HG03460 (cell line): ENCODE measurements around the gene PIK3R3.
"Not testable (repeated sequence)": the region's sequence is repeated elsewhere in the genome, so short reads cannot be mapped to it uniquely, and the experiment has no call there.

Experiments
- ATAC-seq: cut with Tn5 transposase; IDR thresholded peaks from one replicate; pipeline ENCODE4 v1.9.1; 2021; ENCODE audit not compliant: unreplicated experiment

PIK3R3 gene

DNA sequence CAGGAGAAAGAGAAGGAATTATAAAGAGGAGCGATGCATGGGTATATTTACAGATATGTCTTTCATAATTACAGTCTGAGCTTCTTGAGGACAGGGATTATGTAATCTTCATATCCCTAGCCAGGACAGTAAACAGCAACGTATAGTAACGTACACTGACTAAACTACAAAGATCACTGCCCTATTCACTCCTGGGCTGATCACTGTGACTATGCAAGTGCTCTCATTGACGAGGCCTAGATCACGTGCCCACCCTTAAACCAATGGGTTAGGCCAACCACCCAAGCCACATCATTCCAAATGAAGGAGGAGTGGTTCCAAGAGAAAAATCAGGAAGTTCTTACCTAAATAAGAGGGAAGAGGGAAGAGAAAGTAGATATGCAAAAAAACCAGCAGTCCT, 18.5 kb downstream of the PIK3R3 start:
- ATAC-seq = no peak

DNA sequence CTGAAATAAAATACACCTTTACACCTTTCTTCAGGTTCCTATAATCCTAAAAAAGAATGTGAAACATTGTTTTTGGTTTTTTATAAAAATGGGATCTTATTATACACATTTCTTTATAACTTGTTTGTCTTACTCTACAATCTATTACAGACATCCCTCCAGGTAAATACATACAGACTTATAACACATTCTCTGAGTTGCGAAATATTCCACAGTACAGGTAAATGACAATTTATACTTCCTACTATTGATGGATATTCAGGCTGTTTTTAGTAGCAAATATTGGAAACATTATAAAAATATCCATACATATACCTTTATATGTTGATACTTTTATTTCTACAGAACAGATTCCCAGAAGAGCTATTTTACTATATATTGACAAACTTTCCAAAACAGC, 20.3 kb downstream of the PIK3R3 start:
- no peak for ATAC-seq

DNA sequence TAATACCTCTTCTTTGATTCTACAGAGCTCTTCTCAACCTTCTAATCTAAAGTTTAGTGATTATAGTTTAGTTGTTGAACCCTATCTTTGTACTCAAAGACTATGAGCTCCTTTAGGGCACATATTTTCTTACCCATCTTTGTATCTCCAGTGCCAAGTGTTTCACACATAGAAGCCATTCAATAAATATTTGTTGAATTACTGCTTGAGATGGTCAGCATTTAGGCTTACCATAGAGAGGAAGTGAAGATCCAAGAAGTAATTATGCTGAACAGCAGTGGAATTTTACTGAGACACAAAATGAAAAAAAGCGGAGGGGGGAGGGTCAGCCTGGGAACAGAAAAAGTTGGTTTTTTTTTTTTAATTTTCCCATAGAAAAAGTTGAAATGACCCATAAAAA, 21.9 kb downstream of the PIK3R3 start:
- ATAC-seq = no peak

DNA sequence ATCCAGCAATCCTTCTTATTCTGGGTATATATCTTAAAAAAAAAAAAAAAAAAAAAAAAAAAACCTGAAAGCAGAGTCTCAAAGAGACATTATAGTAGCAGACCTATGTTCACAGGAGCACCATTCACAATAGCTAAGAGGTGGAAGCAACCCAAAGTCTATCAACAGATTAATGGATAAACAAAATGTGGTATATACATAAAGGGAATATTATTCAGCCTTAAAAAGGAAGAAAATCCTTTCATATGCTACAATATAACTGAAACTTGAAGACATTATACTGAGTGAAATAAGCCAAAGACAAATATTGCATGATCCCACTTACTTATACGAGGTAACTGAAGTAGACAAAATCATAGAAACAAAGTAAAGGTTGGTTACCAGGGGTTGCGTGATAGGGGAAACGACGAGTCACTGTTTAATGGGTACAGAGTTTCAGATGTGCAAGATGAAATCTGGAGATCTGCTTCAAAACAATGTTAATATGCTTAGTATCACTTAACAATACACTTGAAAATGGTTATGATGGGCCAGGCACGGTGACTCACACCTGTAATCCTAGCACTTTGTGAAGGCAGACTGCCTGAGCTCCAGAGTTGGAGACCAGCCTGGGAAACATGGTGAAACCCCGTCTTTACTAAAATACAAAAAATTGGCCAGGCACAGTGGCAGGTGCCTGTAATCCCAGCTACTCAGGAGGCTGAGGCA, 29.5 kb downstream of the PIK3R3 start:
- ATAC-seq = no peak

DNA sequence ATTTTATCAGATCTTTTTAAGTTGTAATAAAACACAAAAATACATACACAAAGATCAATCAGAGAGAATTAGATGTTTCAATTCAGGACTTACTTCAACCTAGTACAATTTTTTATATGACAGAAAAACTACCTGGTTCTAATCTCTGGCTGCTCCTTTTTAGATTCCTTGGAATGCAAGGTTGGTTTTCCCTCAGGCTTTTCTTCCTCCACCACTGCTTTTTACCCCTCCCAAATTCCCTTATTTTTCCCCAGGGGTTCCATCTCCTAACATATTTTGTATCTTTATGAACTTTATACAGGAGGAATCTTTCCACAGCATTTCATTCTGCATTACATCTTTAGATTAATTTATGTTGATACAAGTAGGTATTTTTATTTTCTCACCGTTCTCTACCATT, 33.2 kb downstream of the PIK3R3 start:
- no peak for ATAC-seq

DNA sequence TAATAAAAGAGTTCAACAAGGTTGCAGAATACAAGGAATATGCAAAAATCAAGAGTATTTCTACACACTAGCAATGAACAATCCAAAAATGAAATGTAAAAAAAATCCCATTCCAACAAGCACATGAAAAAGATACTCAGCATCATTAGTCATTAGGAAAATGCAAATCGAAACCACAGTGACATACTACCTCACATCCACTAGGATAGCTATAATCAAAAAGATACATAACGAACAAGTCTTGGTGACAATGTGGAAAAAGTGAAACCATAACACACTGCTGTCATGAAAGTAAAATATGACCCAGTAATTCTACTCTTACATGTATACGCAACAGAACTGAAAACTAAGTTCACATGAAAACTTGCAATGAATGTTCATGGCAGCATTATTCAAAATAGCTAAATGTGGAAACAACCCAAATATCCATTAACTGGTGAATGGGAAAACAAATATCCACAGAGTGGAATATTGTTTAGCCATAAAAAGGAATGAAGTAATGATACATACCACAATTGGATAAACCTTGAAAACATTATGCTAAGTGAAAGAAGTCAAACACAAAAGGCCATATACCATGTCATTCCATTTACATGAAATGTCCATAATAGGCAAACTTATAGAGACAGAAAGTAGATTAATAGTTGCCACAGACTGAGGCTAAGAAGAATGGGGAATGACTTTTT, 34.3 kb downstream of the PIK3R3 start:
- no peak for ATAC-seq

DNA sequence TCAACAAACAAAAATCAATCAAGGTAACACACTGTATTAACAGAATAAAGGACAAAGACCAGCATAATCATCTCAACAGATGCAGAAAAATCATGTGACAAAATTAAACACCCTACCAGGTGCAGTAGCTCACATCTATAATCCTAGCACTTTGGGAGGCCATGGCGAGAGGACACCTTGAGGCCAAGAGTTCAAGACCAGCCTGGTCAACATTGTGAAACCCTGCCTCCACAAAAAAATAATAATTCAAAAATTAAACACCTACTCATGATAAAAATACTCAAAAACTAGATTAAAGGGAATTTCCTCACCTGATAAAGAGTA, 35.3 kb downstream of the PIK3R3 start:
- no peak for ATAC-seq

DNA sequence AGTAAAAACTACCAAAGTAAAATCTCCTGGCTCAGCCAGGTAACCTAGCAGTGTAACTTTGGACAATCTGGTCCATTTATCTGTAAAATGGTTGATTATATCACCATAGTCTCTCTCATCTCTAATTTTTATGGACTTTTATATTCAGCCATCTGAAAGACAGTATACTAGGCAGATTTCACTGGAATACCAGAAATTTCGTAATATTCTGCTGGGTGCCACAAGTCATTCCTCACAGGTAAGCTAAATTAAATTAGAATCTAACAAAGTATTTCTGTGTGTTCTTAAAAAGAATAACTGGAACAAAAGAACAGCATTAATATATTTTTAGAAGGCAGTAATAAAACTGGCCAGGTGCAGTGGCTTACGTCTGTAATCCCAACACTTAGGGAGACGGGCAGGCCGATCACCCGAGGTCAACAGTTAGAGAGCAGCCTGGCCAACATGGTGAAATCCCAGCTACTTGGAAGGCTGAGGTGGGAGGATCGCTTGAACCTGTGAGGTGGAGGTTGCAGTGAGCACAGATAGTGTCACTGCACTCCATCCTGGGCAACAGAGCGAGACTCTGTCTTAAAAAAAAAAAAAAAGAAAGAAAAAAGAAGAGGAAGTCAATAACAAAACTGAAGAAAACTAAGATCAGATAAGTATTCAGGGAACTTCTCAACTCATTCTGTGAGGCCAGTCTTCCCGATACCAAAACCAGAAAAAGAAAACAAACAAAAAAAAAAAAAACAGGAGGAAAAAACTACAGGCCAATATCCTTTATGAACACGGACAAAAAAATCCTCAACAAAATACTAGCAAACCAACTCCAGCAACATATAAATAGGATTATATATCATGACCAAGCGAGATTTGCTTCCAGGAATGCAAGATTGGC, 35.9 kb downstream of the PIK3R3 start:
- no peak for ATAC-seq

DNA sequence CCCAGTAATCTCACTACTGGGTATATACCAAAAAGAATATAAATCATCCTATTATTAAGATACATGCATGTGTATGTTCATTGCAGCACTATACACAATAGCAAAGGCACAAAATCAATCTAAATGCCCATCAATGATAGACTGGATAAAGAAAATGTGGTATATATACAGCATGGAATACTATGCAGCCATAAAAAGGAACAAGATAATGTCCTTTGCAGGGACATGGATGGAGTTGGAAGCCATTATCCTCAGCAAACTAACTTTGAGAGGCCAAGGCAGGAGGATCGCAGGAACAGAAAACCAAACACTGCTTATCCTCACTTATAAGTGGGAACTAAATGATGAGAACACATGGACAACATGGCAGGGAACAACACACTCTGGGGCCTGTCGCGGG, 37.3 kb downstream of the PIK3R3 start:
- ATAC-seq = not testable (repeated sequence)

DNA sequence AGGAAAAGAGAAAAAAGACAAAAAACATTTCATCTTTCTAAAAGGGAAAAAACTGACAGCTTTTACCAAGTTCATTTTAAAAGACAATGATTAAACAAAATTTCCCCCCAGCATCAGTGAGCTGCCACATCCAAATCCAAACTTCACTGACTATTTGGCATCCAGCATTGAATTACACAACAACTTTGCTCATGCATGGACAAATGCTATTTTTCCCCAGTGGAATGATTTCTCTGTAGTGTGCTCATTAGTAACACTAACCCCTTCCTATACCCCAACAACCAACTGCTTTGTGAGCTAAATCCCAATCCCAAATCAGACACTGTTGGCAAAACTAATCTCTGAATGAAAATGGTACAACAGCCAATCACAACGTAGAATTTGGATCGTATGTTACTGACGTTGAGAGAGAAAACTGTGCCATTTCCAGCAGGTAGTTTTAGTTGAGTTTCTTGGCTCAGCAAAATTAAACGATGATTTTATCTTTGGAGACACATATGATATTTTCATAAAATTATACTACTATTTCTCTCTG, 37.9 kb downstream of the PIK3R3 start:
- ATAC-seq = no peak

DNA sequence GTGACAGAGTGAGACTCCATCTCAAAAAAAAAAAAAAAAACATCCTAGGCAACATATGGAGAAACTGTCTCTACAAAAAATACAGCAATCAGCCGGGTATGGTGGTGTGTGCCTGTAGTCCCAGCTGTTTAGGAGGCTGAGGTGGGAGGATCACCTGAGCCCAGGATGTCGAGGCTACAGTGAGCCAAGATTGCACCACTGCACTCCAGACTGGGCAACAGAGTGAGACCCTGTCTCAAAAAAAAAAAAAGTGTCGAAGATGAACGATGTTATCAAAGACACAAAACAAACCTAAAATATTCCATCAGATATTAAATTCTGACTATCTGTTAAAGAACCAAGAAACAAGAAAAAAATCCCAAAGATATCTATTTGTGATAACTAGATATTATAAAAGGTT, 38.6 kb downstream of the PIK3R3 start:
- ATAC-seq = not testable (repeated sequence)

DNA sequence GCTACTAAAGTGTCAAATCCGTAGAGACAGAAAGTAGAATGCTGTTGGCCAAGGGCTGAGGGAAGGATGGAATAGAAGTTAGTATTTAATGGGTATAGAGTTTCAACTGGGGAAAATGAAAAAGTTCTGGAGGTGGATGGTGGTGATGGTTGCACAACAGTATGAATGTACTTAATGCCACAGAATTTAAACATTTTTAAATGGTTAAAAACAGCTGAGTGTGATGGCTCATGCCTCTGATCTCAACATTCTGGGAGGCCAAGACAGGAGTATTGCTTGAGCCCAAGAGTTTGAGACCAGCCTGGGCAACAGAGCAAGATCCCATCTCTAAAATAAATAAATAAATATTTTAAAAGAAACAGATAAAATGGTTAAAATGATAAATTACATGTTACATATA, 44.5 kb downstream of the PIK3R3 start:
- ATAC-seq = no peak

DNA sequence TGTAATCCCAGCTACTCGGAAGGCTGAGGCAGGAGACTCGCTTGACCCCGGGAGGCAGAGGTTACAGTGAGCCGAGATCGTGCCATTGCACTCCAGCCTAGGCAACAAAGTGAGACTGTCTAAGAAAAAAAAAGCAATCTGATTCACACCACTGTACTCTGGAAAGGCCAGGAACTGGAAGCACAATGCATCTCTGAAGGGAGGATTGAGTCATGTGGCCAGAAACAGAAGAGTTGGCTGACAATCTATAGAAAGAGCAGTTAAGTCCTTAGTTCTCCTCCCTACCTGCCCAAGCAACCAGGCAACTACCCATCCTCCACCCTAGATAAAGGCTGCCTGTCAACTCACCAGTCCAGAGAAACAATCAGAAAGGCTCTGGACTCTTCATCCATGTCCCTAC, 45.9 kb downstream of the PIK3R3 start:
- ATAC-seq = no peak

DNA sequence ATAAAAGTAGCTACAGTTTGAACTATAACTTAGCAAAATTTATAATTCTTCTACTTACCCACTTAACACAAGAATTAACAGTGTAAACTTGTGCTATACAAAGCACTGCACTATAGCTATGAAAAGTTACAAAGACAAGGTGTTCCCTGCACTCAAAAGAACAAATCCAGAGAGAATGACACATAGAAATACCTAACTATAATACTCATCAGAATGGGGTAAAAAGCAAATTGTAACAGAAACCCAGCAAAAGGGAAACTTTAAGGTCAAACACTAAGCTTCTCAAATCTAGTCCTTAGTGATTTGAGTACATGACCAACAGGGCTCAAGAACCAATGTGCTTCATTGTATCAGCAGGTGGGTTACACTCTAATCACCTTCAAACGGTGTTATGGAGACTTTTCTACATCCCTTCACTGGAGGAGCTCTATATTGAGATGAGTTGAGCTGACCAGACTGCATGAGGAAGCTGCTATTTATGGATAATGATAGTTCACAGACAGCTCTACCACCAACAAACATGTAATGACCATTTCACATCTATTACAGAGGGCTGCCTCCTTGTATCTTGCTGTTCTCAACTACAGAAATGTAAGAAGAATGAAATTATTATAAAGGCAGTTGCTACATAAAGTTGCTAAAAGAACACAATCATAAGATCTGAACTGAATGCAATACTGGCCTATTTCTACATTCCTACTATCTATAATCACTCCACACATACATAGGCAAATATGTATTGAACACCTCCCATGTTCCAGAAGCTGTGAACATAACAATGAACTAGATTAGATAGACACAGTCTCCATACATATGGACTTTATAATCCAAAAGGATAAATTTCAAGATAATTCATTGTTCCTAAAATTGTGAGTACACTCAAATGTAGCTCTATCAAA, 47.6 kb downstream of the PIK3R3 start:
- ATAC-seq = no peak

DNA sequence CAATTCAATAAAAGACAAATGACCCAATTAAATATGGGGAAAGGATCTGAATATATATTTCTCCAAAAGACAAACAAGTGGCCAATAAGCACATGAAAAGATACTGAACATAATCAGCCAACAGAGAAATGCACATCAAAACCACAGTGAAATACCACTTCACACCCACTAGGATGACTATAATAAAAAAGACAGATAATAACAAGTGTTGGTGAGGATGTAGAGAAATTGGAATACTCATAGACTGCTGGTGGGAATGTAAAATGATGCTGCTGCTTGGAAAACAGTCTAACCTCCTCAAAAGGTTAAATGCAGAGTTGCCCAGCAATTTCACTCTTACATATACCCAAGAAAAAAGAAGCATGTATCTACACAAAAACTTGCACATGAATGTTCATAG, 48.9 kb downstream of the PIK3R3 start:
- ATAC-seq = no peak

DNA sequence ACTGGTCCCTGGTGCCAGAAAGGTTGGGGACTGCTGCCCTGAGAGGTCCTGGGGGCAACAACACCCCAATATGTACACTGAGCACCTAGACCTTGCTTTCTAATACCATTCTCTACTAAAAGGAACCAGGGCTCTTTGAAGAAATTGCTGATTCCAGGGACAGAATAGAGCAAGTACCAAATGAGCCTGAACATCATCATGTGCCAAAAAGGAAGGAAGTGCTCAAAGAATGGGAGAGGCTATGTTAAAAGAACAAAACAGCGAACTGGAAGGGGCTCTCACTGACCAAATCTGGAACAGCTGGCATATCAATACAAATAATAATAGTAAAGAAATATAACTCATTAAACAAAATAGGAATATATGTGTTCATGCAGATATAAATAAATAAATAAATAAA, 50.8 kb downstream of the PIK3R3 start:
- no peak for ATAC-seq

DNA sequence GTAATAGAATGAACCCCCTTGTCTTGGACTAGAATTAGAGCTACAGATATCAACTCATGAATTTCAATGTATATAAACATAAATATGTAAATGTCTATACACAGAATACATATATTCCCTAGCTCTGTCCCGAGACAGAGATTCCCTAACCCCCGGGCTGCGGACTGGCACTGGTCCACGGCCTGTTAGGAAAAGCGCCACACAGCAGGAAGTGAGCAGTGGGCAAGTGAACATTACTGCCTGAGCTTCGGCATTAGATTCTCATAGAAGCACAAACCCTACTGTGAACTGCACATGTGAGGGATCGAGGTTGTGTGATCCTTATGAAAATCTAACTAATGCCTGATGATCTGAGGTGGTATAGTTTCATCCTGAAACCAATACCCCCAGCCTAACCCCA, 51.2 kb downstream of the PIK3R3 start:
- ATAC-seq = no peak

DNA sequence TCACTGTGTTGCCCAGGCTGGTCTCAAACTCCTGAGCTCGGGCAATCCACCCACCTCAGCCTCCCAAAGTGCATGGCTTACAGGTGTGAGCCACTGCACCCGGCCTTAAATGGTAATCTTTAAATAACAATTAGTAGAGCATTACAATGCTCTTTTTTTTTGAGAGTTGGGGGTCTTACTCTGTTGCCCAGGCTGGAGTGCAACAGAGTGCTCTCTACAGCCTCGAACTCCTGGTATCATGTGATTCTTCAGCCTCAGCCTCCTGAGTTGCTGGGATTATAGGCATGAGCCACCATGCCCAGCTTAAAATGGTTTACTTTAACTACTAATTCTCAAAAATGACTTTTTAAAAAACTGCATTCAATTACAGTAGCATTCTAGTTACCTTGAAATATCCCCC, 52.2 kb downstream of the PIK3R3 start:
- no peak for ATAC-seq

DNA sequence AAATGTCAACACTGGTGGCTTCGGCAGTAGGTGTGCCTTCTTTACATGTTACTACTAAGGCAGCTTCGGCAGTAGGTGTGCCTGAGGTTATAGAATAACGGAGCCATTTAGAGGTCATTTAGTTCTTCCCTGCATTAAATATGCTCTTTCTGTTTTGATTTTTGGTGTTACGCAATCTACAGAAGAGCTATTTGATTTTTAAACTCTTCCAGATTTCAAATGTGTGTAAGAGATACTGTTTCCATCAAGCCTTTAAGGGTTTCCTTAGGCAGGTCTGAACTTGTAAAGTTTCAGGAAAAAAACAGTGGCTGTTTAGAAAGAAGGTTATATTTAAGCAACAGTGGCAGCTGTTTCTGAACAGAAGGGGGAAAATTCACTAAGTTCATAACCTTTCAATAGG, 54.8 kb downstream of the PIK3R3 start:
- no peak for ATAC-seq

DNA sequence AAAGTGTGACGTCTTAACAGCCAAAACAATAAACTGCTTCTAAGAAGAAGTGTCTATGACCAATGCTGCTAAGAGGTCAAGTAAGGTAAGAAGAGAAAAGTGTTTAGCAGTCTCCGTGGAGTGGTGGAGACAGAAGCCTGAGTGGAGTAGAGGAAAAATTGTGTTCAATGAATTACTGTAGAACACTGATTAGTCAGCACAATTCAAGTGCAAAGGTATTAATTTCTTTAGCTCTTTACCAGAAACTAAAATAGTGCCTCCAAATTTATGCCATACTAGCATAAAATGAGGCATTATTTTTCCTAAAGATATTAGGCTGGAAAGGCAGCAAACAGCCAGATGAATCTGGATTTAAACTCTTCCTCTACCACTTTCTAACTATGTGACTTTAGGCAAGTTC, 56.1 kb downstream of the PIK3R3 start:
- ATAC-seq = no peak

DNA sequence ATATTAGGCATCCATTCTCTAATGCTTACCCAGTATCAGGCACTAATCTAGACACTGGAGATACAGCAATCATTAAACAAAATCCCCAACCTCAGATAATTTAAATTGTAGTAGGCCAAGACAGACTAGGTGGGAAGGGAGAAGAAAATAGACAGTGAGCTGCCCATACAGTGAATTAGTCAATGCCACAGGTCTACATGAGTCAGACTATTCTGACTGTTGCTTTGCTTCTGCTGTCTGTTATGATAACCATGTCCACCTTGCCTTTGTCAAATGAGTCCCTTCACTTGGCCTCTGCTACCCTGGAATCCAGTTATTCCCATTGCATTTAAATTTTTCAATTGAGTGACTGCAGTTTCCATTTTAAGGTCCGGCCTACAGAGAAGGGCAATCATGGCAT, 59.5 kb downstream of the PIK3R3 start:
- ATAC-seq = no peak
